Upper lobe of left lung (tissue), 4 donors: ENCODE data around the gene ARHGDIA.

Source experiments
- POLR2A ChIP-seq, 4 donors: fragments of 450-650 bp; IDR thresholded peaks; one replicate each; pipeline ENCODE4 v1.5.1; 2016 to 2017; ENCODE audit warnings: antibody characterized with exemption in 4 of 4, mild to moderate bottlenecking in 2 of 4
- TF ChIP-seq, protein P1 (sequence below), 6 experiments: fragments of 450-650 bp in 4 of 6; fragments of 200-600 bp in 2 of 6; sonication (generic) in 2 of 6; IDR thresholded peaks; one replicate each; pipeline ENCODE4 v1.5.1; 2016 to 2019; ENCODE audit warnings: antibody characterized with exemption in 6 of 6

DNA sequence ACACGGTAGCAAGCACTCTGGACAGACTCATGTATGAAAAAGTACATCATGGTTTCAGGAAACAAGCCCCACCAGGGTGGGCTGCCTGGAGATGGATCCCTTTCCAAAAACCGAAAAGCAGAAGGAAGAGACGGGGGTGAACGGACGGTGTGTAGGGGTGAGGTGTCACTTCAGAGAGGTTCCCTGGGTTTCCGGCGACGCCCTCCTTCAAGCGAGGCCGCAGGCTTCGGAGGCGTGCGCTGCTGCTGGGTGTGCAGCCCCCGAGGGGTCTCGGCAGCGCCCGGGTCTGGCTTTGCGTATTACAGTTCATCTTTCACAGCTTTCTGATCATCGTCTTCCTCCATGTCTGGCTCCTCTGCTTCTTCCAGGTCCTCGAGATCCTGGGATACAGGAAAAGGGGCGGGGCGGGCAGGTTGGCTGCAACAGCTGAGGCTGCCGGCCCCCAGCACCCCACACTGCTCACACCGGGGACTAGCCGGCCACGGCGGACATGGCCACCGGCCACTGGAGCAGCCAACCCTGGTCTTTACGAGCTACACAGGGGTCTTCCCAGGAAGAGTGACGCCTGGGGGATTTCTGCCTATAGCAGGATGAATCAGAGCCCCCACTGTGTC lies 27.3 kb downstream of the ARHGDIA start:
- TF ChIP-seq, protein P1, sequence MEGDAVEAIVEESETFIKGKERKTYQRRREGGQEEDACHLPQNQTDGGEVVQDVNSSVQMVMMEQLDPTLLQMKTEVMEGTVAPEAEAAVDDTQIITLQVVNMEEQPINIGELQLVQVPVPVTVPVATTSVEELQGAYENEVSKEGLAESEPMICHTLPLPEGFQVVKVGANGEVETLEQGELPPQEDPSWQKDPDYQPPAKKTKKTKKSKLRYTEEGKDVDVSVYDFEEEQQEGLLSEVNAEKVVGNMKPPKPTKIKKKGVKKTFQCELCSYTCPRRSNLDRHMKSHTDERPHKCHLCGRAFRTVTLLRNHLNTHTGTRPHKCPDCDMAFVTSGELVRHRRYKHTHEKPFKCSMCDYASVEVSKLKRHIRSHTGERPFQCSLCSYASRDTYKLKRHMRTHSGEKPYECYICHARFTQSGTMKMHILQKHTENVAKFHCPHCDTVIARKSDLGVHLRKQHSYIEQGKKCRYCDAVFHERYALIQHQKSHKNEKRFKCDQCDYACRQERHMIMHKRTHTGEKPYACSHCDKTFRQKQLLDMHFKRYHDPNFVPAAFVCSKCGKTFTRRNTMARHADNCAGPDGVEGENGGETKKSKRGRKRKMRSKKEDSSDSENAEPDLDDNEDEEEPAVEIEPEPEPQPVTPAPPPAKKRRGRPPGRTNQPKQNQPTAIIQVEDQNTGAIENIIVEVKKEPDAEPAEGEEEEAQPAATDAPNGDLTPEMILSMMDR (IDR thresholded peaks at IDR 0.05), result no peak
- no peak for TF ChIP-seq POLR2A (IDR thresholded peaks at IDR 0.05)
